Right lobe of liver (tissue), 6 donors: ENCODE measurements around the gene LLGL2. TPM values are rescaled to one million over a fixed set of nuclear protein-coding genes. Genes with fewer than 3 reads are reported as not detected.

Experiments
- ATAC-seq, 4 donors: fragments of 200-7000 bp; cut with Tn5 transposase; one replicate each; pipeline ENCODE4 v1.9.1; 2020; ENCODE audit warnings: mild to moderate bottlenecking in 4 of 4, moderate library complexity in 4 of 4
- DNase-seq, 3 donors: peaks; one replicate each; pipeline ENCODE4 v3.0.0-alpha.2; 2020
- H3K27ac ChIP-seq, 3 donors: fragments of 200-600 bp; one replicate each; pipeline ENCODE4 v1.8.0; 2022
- H3K27me3 ChIP-seq, 2 donors: fragments of 200-600 bp; one replicate each; pipeline ENCODE4 v1.8.0; 2022
- H3K36me3 ChIP-seq, 4 donors: fragments of 200-600 bp; sonication (generic) in 1 of 4; one replicate each; pipeline versions ENCODE4 v1.5.1 to v1.8.0; 2017 to 2022; ENCODE audit warnings: control low read depth in 1 of 4
- H3K4me1 ChIP-seq, 4 donors: fragments of 200-600 bp; sonication (generic) in 1 of 4; one replicate each; pipeline versions ENCODE4 v1.5.1 to v1.8.0; 2017 to 2022; ENCODE audit warnings: control low read depth in 1 of 4
- H3K4me3 ChIP-seq, 3 donors: fragments of 200-600 bp; one replicate each; pipeline ENCODE4 v1.8.0; 2022
- H3K9me3 ChIP-seq, 4 donors: fragments of 200-600 bp; sonication (generic) in 1 of 4; one replicate each; pipeline versions ENCODE4 v1.5.1 to v1.8.0; 2017 to 2022; ENCODE audit warnings: control low read depth in 1 of 4
- POLR2A ChIP-seq: fragments of 450-650 bp; IDR thresholded peaks from one replicate; pipeline ENCODE4 v1.6.1; 2017; ENCODE audit warnings: antibody characterized with exemption, mild to moderate bottlenecking
- WGBS: methylation state at CpG from one replicate; pipeline ENCODE4 v1.1.6; 2018; ENCODE audit warnings: low coverage, low lambda C conversion rate; ENCODE audit not compliant: insufficient coverage; ENCODE audit errors: missing lambda C conversion rate; 5-methylcytosine and 5-hydroxymethylcytosine counted together
- intact Hi-C, 2 donors: fragments of 100-400 bp; cut with DNase I; formaldehyde crosslinking; loops; one replicate each; pipeline versions ENCODE4 v1.11.2 to v1.14.1; 2022
- total RNA-seq, 6 experiments: library from RNA; depleted of rRNA in 2 of 6; stranded (reverse); fragments of >200 nt in 2 of 6; fragmentation: NEBNext Ultra II Directional in 3 of 6; extraction: Animal tissue kit (Norgen Biotek cat#: 25700) in 3 of 6; gene quantifications; one replicate each; pipeline versions ENCODE4 v1.1.0 to v1.2.4, GENCODE V29; 2016 to 2023
- TF ChIP-seq, protein P1 (sequence below), 4 donors: fragments of 200-600 bp in 3 of 4; fragments of 450-650 bp in 1 of 4; IDR thresholded peaks; one replicate each; pipeline versions ENCODE4 v1.5.1 to v1.8.0; 2016 to 2022; ENCODE audit warnings: antibody characterized with exemption in 4 of 4, mild to moderate bottlenecking in 2 of 4
- donor health status: DM: no; HTN: yes; CAD: no.
- donor health status: DM: no; HTN: no; CAD: no.
- donor health status: DM: no; HTN: no; CAD: no.
- donor health status: DM: no; HTN: yes; CAD: no.
- donor health status: DM: no; HTN: yes; CAD: no.

The LLGL2 gene
- total RNA-seq, 6 experiments from 2014 or later = 32.8 to 71.4 (median 44.6) TPM

- intact Hi-C loops = no loop called here
- H3K27me3 ChIP-seq = no peaks in the 10 kb centered on the region
- WGBS = no CpG with 5 or more reads among the region's 4 CpGs
- no peak overlapping the region for H3K4me3 ChIP-seq
- no peaks in the 10 kb centered on the region for H3K4me1 ChIP-seq
- H3K36me3 ChIP-seq = peaks cover 0 to 12% (median 2%) of the 10 kb centered on the region in 4 donors
- ATAC-seq (no peak), DNase-seq (no peak)
- TF ChIP-seq POLR2A = no peak
- TF ChIP-seq, protein P1, sequence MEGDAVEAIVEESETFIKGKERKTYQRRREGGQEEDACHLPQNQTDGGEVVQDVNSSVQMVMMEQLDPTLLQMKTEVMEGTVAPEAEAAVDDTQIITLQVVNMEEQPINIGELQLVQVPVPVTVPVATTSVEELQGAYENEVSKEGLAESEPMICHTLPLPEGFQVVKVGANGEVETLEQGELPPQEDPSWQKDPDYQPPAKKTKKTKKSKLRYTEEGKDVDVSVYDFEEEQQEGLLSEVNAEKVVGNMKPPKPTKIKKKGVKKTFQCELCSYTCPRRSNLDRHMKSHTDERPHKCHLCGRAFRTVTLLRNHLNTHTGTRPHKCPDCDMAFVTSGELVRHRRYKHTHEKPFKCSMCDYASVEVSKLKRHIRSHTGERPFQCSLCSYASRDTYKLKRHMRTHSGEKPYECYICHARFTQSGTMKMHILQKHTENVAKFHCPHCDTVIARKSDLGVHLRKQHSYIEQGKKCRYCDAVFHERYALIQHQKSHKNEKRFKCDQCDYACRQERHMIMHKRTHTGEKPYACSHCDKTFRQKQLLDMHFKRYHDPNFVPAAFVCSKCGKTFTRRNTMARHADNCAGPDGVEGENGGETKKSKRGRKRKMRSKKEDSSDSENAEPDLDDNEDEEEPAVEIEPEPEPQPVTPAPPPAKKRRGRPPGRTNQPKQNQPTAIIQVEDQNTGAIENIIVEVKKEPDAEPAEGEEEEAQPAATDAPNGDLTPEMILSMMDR (IDR thresholded peaks at IDR 0.05) = no peak
- no peaks in the 10 kb centered on the region for H3K9me3 ChIP-seq
- H3K27ac ChIP-seq = no peak overlapping the region
Observed at GRCh38 chr17:75621489-75621888, 96.0 kb downstream of the LLGL2 start.

DNA sequence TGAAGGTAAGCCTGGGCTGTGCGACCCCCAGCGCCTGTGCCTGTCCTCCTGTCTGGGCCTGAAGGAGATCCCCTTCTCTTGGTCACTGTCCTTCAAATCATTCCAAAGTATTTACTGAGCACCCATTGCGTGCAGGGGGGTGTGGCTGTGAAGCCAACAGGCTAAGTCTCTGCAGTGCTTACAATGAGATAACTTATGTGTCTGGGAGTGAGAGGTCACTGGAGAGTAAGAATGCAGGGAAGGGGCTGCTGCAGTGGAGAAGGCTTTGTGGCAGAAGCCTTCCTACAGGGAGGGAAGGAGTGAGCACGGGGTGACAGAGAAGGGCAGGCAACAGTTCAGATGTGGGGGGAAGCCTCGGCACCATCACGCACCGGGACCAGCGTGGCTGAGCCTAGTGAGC, 96.6 kb downstream of the LLGL2 start:
- TF ChIP-seq POLR2A = no peak
- TF ChIP-seq, protein P1 (IDR thresholded peaks at IDR 0.05) = no peak
- H3K27ac ChIP-seq = no peak overlapping the region
- H3K4me1 ChIP-seq = no peaks in the 10 kb centered on the region
- no peak overlapping the region for H3K4me3 ChIP-seq
- DNase-seq = no peak
- WGBS = 82% methylated on average over 5 of the region's 8 CpGs
- no peak for ATAC-seq
- no peaks in the 10 kb centered on the region for H3K27me3 ChIP-seq
- intact Hi-C loops = no loop called here
- peaks cover 0 to 17% (median 2%) of the 10 kb centered on the region in 4 donors for H3K36me3 ChIP-seq
- H3K9me3 ChIP-seq = no peaks in the 10 kb centered on the region

GRCh38 chr17:75622771-75623273, 97.3 kb downstream of the LLGL2 start:
- no peaks in the 10 kb centered on the region for H3K27me3 ChIP-seq
- H3K9me3 ChIP-seq = no peaks in the 10 kb centered on the region
- no peak for TF ChIP-seq POLR2A
- TF ChIP-seq, protein P1 (IDR thresholded peaks at IDR 0.05) = no peak
- peaks cover 0 to 17% (median 3%) of the 10 kb centered on the region in 4 donors for H3K36me3 ChIP-seq
- ATAC-seq (no peak), DNase-seq (no peak)
- intact Hi-C loops = no loop called here
- no peak overlapping the region for H3K27ac ChIP-seq
- 84% methylated on average over 8 of the region's 15 CpGs for WGBS
- H3K4me1 ChIP-seq = no peaks in the 10 kb centered on the region
- H3K4me3 ChIP-seq = no peak overlapping the region

GRCh38 chr17:75623386-75623785, 97.9 kb downstream of the LLGL2 start:
- DNase-seq (no peak), ATAC-seq (no peak)
- WGBS = 80% methylated on average over 2 of the region's 9 CpGs
- Histone ChIP-seq H3K36me3 (peaks cover 0 to 13% (median 3%) of the 10 kb centered on the region in 4 donors), H3K27ac (no peak overlapping the region), H3K27me3 (no peaks in the 10 kb centered on the region), H3K9me3 (no peaks in the 10 kb centered on the region), H3K4me3 (no peak overlapping the region), H3K4me1 (no peaks in the 10 kb centered on the region)
- TF ChIP-seq POLR2A = no peak
- TF ChIP-seq, protein P1 (IDR thresholded peaks at IDR 0.05) = no peak
- intact Hi-C loops = no loop called here

DNA sequence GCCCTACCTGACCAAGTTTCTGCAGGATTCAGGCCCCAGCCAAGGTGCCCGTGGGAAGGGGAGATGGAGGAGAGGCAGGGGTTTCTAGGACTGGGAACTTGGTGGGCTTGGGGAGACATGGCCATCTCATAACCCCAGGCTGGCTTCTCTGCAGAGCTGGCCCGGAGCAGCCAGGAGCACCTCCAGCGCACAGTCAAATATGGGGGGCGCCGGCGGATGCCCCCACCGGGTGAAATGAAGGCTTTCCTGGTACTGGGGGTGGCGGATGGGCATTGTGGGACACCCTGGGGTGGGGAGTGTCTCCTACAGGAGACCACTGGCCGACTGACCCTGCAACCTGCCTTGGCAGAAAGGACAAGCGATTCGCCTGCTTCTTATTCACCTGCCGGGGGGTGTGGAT, 98.5 kb downstream of the LLGL2 start:
- 60% methylated on average over 1 of the region's 12 CpGs for WGBS
- intact Hi-C loops = no loop called here
- TF ChIP-seq, protein P1 (IDR thresholded peaks at IDR 0.05) = no peak
- no peak for TF ChIP-seq POLR2A

More for the DNA sequence above, 98.5 kb downstream of the LLGL2 start:
- Histone ChIP-seq H3K4me3 (no peak overlapping the region), H3K9me3 (no peaks in the 10 kb centered on the region), H3K36me3 (peaks cover 0 to 10% (median 3%) of the 10 kb centered on the region in 4 donors), H3K27ac (no peak overlapping the region), H3K27me3 (no peaks in the 10 kb centered on the region), H3K4me1 (no peaks in the 10 kb centered on the region)
- DNase-seq = no peak
- ATAC-seq = no peak
